ENCODE results near the gene DNAJC5. TPM values are rescaled to one million over a fixed set of nuclear protein-coding genes. Genes with fewer than 3 reads are reported as not detected.
A peak's percentile ranks its signal among the peaks of the same experiment; 100 is the strongest.

Gene DNAJC5
- total RNA-seq, 2 experiments from 2014 or later: 47.3 to 48.1 TPM

DNA sequence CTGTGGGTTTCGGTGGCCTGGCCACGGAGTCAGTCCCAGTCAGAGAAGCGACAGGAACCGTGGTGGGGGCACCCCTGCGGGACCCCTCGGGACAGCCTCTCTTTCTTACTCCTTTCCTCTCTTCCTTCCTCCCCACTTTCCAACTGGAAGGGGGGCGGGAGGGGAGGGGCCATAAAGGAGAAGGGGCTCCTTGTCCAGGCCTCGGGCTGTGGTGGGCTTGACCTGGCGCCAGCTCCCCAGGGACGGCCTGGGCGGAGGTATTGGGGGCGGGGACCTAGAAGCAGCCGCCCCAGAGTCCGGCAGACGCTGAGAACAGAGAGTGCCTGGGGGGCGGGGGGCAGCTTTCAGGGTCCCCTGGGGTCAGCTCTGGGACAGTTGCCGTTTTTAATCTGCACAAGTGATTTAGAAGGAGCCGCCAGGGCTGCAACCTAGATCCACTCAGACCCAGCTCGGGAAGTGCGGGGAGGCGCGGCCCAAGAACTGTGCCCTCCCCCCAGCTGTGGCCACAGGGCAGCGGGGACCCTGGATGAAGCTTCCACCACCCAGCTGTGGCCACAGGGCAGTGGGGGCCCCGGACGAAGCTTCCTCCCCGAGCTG lies 40.1 kb upstream of the DNAJC5 start:
- no peak for DNase-seq
- no peaks in the 10 kb centered on the region for H3K9me3 Mint-ChIP-seq (ENCODE audit: insufficient read depth)
- H3K4me3 Mint-ChIP-seq: no peak overlapping the region
- H3K27me3 Mint-ChIP-seq (ENCODE audit: low read depth): peaks cover 9% of the 10 kb centered on the region
- ATAC-seq: no peak
- no peak overlapping the region for H3K27ac Mint-ChIP-seq
- ChIA-PET POLR2A (interaction anchor here (1.2 kb wide), 2 partner anchors 9 to 14 kb away, joined by 3 to 6 read pairs; no protein-coding TSS in a partner anchor), CTCF (interaction anchor here (0.7 to 1.3 kb wide), 2 partner anchors 10 to 118 kb away, joined by 3 to 4 read pairs; partner anchors contain the start of genes LIME1 and TPD52L2)
- no peaks in the 10 kb centered on the region for H3K36me3 Mint-ChIP-seq (ENCODE audit: low read depth)
- peaks cover 35% of the 10 kb centered on the region for H3K4me1 Mint-ChIP-seq (ENCODE audit: low read depth)

DNA sequence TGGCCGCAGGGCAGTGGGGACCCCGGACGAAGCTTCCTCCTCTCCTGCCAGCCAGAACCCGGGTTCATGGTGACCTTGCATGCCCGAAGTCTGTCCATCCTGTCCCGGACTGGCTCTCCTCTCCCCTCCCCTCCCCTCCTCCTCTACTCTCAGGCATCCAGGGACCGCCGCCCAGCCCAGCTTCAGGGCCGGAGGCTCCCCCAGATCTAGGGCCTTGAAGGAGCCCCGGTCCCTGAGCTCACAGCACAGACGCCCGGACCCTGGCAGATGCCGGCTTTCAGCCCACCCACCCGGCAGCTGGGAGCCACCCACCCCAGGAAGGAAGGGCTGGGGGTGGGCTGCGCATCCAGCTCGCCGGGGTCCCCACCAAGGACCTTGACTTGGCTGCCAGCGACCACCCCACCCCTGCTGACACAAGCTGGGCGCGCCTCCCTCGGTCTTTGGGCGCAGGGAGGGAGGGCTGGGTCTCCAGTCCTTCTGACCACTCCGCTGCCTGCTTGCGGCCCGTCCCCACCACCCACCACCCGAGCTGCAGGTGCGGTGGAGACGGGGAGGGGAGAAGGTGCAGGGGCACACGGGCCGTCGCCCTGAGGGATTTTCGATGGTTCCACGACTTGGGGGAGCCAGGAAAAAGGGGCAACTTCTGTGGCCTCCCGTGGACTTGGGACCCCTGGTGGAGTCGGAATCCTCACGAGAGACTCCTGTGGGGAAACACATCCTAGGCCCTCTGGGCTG lies 39.4 kb upstream of the DNAJC5 start:
- peaks cover 9% of the 10 kb centered on the region for H3K27me3 Mint-ChIP-seq (ENCODE audit: low read depth)
- ChIA-PET CTCF (interaction anchor here (0.7 kb wide), 1 partner anchor 9 kb away, joined by 4 read pairs; the partner anchor contains the start of gene TPD52L2), POLR2A (interaction anchor here (1.2 kb wide), 2 partner anchors 8 to 15 kb away, joined by 3 to 6 read pairs; no protein-coding TSS in a partner anchor)
- peaks cover 34% of the 10 kb centered on the region for H3K4me1 Mint-ChIP-seq (ENCODE audit: low read depth)
- H3K27ac Mint-ChIP-seq: no peak overlapping the region
- H3K9me3 Mint-ChIP-seq (ENCODE audit: insufficient read depth): no peaks in the 10 kb centered on the region
- no peak for DNase-seq
- no peak for ATAC-seq
- H3K4me3 Mint-ChIP-seq: no peak overlapping the region
- H3K36me3 Mint-ChIP-seq (ENCODE audit: low read depth): peaks cover under 1% of the 10 kb centered on the region

DNA sequence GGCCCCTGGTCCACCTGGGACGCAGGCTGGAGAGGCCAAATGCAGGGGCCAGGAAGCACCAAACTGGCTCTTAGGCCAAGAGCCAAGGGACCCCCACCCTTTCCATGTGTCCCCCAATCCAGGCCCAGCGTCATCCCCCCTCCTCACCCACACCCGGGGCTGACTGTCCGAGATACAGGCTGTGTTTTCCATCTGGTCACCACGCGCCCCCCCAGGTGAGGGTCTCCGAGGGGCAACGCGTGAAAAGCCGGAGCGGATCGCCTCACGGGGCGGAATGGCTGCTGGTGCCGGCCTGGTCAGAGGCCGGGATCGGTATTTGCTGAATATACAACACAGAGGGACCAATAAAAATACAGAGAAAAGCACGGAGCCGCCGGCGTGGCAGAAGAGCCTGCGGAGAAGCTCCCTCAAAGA lies 38.8 kb upstream of the DNAJC5 start:
- Mint-ChIP-seq H3K4me3 (no peak overlapping the region), H3K4me1 (ENCODE audit: low read depth) (peaks cover 28% of the 10 kb centered on the region), H3K9me3 (ENCODE audit: insufficient read depth) (no peaks in the 10 kb centered on the region), H3K36me3 (ENCODE audit: low read depth) (peaks cover 5% of the 10 kb centered on the region), H3K27ac (no peak overlapping the region), H3K27me3 (ENCODE audit: low read depth) (peaks cover 3% of the 10 kb centered on the region)
- DNase-seq (no peak), ATAC-seq (no peak)
- CTCF ChIA-PET: no interaction called here
- POLR2A ChIA-PET: interaction anchor here (1.2 kb wide), 2 partner anchors 8 to 15 kb away, joined by 3 to 6 read pairs; no protein-coding TSS in a partner anchor

DNA sequence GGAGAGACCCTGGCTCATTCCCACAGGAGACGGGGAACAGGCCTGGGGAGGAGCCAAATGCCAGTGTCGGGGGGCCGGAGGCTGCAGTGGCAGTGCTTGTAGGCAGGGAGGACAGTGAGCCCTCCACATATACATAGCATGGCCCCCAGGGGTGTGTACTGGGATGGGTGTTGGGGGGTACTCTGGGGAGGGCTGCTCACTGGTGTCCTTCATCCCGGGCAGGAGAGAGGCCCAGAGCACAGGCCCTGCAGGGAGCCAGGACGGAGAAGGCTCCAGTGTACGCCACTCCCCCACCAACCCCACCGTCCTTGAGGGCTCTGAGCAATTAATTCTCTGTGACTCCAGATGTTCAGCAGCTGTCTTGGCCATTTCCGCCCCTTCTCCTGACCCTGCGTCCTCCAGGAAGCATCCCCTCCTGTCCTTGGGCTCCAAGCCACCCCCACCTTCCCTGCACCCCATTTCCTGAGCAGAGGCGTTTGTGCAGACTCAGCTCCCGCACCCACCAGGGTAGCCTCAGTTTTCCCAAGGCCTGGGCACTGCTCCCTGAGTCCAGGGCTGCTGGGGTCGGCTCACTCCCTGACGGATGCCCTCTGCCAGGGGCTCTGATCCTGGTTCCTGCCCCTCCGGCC lies 37.0 kb upstream of the DNAJC5 start:
- H3K4me1 Mint-ChIP-seq (ENCODE audit: low read depth): peaks cover 23% of the 10 kb centered on the region
- H3K9me3 Mint-ChIP-seq (ENCODE audit: insufficient read depth): no peaks in the 10 kb centered on the region
- no peak overlapping the region for H3K27ac Mint-ChIP-seq
- no peak overlapping the region for H3K4me3 Mint-ChIP-seq
- ChIA-PET CTCF (interaction anchor here (0.7 to 1.4 kb wide), 2 partner anchors 78 to 122 kb away, joined by 3 to 4 read pairs; partner anchors contain the start of gene LIME1), POLR2A (no interaction called here)
- H3K27me3 Mint-ChIP-seq (ENCODE audit: low read depth): no peaks in the 10 kb centered on the region
- ATAC-seq (no peak), DNase-seq (no peak)
- peaks cover 8% of the 10 kb centered on the region for H3K36me3 Mint-ChIP-seq (ENCODE audit: low read depth)

DNA sequence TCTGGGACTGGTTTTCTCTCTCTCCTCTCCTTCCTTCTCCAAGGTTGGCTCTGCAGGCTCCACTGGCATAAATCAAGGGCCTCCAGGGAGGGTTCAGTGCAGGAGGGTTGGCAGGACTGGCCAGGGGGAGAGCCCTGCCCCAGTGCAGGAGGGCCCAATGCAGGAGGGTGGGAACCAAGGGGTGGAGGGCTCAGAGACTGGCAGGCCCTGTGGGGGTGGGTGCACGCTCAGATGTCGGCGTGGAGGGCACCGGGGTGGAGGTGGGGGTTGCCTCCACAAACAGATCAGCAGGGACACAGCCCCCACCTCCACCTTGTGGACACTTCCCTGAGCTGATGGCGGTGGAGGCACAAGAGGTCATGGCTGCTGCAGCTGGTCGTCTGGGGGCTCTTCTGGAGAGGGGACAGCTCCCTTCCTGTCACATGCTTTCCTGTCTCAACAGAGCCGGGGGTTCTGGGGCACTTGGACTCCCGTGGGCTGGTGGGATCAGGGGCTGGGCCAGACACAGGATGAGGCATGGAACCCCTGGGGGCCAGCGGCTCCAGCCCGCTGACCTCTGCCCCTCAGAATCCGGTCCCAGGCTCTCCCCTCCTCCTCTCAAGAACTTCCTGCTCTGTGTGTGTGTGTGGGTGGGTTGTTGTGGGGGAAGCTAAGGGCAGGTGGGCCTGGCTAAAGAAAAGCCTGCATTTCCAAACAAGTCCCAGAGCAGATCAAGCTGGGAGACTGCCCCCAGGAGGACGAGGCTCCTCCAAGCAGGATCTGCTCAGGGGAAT lies 36.3 kb upstream of the DNAJC5 start:
- Mint-ChIP-seq H3K4me3 (peak overlapping the region; percentile 36), H3K4me1 (ENCODE audit: low read depth) (peaks cover 30% of the 10 kb centered on the region), H3K9me3 (ENCODE audit: insufficient read depth) (no peaks in the 10 kb centered on the region), H3K27ac (peak overlapping the region; percentile 73), H3K36me3 (ENCODE audit: low read depth) (peaks cover 14% of the 10 kb centered on the region), H3K27me3 (ENCODE audit: low read depth) (no peaks in the 10 kb centered on the region)
- peak; percentile 17 for ATAC-seq
- no peak for DNase-seq
- POLR2A ChIA-PET: interaction anchor here (0.5 kb wide), 1 partner anchor 285 kb away, joined by 3 read pairs; the partner anchor contains the start of gene HELZ2
- CTCF ChIA-PET: interaction anchor here (0.7 to 1.4 kb wide), 2 partner anchors 78 to 122 kb away, joined by 3 to 4 read pairs; partner anchors contain the start of gene LIME1

DNA sequence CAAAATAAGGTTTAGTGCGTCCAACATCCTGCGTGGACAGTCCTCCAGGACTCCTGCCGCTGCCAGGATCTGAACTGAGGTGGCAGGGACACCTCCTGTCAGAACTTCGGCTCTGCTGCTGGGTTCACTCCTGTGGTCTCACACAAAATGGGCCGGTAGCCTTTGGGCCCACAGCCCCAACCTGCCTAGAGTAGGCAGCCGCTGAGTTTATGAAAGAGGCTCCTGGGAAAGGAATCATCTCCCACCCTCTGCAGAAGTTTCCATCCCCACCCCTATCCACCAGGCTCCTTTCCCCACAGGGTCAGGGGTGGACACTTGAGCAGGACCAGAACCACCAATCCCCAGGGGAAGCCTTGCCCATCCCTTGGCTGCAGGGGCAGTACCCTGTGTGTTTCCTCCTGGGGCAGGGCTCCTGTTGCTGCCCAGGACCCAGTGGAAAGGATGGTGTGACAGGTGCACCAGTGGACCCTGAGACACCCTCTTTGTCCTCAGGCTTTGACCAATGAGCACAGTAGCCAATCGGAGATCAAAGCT lies 35.7 kb upstream of the DNAJC5 start:
- Mint-ChIP-seq H3K4me1 (ENCODE audit: low read depth) (peaks cover 37% of the 10 kb centered on the region), H3K27me3 (ENCODE audit: low read depth) (no peaks in the 10 kb centered on the region), H3K9me3 (ENCODE audit: insufficient read depth) (no peaks in the 10 kb centered on the region), H3K36me3 (ENCODE audit: low read depth) (peaks cover 20% of the 10 kb centered on the region), H3K4me3 (no peak overlapping the region), H3K27ac (peak overlapping the region; percentile 73)
- no peak for DNase-seq
- ChIA-PET CTCF (interaction anchor here (1.4 kb wide), 1 partner anchor 79 kb away, joined by 4 read pairs; no protein-coding TSS in a partner anchor), POLR2A (interaction anchor here (0.5 kb wide), 1 partner anchor 286 kb away, joined by 3 read pairs; the partner anchor contains the start of gene HELZ2)
- no peak for ATAC-seq

DNA sequence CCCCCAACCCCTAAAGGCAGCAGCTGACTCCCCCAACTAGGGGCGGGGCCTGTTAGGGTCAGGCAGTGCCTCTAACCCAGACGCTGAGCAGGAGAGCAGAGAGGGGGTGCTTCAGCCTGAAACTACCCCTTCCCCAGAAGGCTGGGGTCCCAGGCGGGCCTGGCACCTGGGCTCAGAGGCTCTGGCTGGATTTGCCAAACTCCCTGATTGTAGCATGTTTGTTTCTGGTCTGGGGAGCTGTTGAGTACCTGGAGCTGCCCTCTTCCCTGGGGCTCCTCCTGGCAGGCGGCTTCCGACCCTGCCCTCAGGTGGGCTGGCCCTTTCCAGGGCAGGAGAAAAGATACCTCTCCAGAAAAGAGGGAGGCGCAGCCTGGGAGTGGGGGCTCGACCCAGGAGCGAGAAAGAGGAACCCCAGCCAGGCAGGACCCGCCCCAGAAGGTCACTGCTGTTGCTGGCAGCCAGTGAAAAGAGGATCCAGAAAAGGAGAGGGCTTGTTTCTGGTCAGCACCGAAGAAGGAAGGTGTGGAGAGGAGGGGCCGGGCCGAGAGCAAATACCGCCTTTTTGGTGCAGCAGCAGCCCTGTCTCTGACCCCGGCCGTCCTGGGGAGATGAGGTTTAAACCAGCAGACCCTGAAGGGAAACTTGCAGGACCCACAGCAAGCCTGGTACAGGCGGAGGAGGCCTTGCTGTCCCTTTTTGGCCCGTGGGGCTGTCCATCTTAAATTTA lies 34.4 kb upstream of the DNAJC5 start:
- no peak for ATAC-seq
- Mint-ChIP-seq H3K4me1 (ENCODE audit: low read depth) (peaks cover 37% of the 10 kb centered on the region), H3K36me3 (ENCODE audit: low read depth) (peaks cover 21% of the 10 kb centered on the region), H3K27ac (no peak overlapping the region), H3K27me3 (ENCODE audit: low read depth) (no peaks in the 10 kb centered on the region), H3K4me3 (no peak overlapping the region), H3K9me3 (ENCODE audit: insufficient read depth) (no peaks in the 10 kb centered on the region)
- ChIA-PET CTCF (no interaction called here), POLR2A (no interaction called here)
- DNase-seq: no peak

DNA sequence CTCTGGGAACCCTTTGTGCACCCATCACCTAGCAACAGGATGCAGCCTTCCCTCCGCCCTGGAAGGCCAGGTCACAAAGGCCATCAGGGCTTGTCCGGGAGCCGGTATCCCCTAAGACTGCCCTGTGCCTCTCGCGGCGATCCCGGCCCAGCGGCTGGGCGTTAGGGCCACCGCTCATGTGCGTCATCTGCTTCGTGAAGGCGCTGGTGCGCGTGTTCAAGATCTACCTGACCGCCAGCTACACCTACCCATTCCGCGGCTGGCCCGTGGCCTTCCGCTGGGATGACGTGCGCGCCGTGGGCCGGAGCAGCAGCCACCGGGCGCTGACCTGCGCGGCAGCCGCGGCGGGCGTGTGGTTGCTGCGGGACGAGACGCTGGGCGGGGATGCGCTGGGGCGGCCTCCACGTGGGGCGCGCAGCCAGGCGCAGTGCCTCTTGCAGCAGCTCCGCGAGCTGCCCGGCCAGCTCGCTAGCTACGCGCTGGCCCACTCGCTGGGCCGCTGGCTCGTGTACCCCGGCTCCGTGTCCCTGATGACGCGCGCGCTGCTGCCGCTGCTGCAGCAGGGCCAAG lies 33.5 kb upstream of the DNAJC5 start, which contains the start of gene ABHD16B:
Gene ABHD16B (plus strand): TSS at position 134 of the 570 bp plus-strand sequence. CDS start 43 bp downstream, at position 177.
- ChIA-PET POLR2A (interaction anchor here (1.0 kb wide), 1 partner anchor 131 kb away, joined by 4 read pairs; no protein-coding TSS in a partner anchor), CTCF (interaction anchor here (4.4 kb wide), 1 partner anchor 154 kb away, joined by 46 read pairs; the partner anchor contains the start of genes ARFRP1 and ZGPAT)
- no peak for ATAC-seq
- Mint-ChIP-seq H3K27me3 (ENCODE audit: low read depth) (no peaks in the 10 kb centered on the region), H3K36me3 (ENCODE audit: low read depth) (peaks cover 21% of the 10 kb centered on the region), H3K27ac (no peak within 1 kb of the TSS), H3K4me3 (no peak within 1 kb of the TSS), H3K9me3 (ENCODE audit: insufficient read depth) (no peaks in the 10 kb centered on the region), H3K4me1 (ENCODE audit: low read depth) (peaks cover 44% of the 10 kb centered on the region)
- no peak for DNase-seq

DNA sequence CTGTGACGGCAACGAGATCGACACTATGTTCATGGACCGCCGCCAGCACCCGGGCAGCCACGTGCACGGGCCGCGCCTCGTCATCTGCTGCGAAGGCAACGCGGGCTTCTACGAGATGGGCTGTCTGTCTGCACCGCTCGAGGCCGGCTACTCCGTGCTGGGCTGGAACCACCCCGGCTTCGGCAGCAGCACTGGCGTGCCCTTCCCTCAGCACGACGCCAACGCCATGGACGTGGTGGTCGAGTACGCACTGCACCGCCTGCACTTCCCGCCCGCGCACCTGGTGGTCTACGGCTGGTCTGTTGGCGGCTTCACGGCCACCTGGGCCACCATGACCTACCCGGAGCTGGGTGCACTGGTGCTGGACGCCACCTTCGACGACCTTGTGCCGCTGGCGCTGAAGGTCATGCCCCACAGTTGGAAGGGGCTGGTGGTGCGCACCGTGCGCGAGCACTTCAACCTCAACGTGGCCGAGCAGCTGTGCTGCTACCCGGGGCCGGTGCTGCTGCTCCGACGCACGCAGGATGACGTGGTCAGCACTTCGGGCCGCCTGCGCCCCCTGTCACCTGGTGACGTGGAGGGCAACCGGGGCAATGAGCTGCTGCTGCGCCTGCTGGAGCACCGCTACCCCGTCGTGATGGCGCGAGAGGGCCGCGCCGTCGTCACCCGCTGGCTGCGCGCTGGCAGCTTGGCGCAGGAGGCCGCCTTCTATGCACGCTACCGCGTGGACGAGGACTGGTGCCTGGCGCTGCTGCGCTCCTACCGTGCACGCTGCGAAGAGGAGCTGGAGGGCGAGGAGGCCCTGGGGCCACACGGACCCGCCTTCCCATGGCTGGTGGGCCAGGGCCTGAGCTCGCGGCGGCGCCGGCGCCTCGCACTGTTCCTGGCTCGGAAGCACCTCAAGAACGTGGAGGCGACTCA lies 32.7 kb upstream of the DNAJC5 start:
- Mint-ChIP-seq H3K27me3 (ENCODE audit: low read depth) (no peaks in the 10 kb centered on the region), H3K4me3 (no peak overlapping the region), H3K36me3 (ENCODE audit: low read depth) (peaks cover 21% of the 10 kb centered on the region), H3K27ac (no peak overlapping the region), H3K9me3 (ENCODE audit: insufficient read depth) (no peaks in the 10 kb centered on the region), H3K4me1 (ENCODE audit: low read depth) (peaks cover 44% of the 10 kb centered on the region)
- ATAC-seq: no peak
- ChIA-PET CTCF (interaction anchor here (4.4 kb wide), 1 partner anchor 155 kb away, joined by 46 read pairs; the partner anchor contains the start of genes ARFRP1 and ZGPAT), POLR2A (interaction anchor here (1.0 kb wide), 2 partner anchors 108 to 131 kb away, joined by 3 to 4 read pairs; no protein-coding TSS in a partner anchor)
- no peak for DNase-seq
